ENCODE data around the gene CTBP2. TPM values are rescaled to one million over a fixed set of nuclear protein-coding genes. Genes with fewer than 3 reads are reported as not detected.

The CTBP2 gene
- total and polyA plus RNA-seq, 10 donors: 6.7 to 74.4 (median 40.1) TPM

DNA sequence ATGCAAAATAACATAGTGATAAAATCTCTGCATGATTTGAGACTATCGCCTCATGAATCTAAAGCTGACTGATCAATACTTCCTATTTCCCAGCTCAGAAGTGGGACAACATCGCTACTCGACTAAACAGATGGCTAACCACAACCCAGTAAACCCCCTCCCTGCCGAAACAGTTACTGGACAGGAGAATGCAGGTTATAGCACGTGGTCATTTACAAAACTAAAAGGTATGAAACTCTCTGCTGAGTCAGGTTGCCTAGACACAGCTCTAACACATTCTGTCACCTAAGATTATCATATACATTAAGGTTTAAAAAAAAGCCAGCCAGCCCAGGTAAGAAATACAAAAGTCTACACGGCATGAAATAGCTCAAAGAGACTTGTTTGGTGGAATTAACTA lies 64.0 kb downstream of the CTBP2 start:
- Histone ChIP-seq H3K4me3 (no peak overlapping the region), H3K27ac (no peak overlapping the region), H3K9me3 (no peaks in the 10 kb centered on the region), H3K27me3 (replicated peaks in 1 of 7) (no peaks in the 10 kb centered on the region), H3K36me3 (peaks cover 0 to 19% (median 0%) of the 10 kb centered on the region in 6 donors), H3K4me1 (peaks cover 0 to 54% (median 18%) of the 10 kb centered on the region in 6 donors)
- WGBS, 5 donors: 61 to 73% (median 69%) methylated on average over 6 of the region's 6 CpGs
- no peak for DNase-seq
- intact Hi-C loops (cut with DNase I; ENCODE audit: low total_unique reads): no loop called here
- TF ChIP-seq POLR2A (IDR thresholded peaks at IDR 0.05) (no peak), CTCF (IDR thresholded peaks at IDR 0.05 in 8 of 11, conservative IDR thresholded peaks at IDR 0.05 in 3 of 11) (no peak), POLR2AphosphoS5 (IDR thresholded peaks at IDR 0.05) (no peak)

DNA sequence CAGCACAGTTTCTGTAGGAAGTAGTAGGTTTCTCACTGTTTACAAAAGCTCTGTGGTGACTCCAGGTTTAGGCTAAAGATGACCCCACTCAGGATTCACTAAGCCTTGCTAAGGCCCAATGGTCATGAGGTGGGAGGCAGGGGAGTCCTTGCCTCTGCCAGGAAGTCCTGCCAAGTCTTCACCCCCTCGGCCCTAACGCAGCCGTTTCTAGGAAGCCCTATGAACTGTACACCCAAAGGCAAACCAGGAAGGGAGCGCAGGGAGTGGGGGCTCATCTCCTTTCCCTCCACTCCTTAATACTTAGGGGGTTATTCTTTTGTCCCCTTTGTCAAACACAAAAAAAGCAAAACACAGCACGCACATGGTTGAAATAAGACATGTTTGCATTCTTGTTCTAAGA lies 64.6 kb downstream of the CTBP2 start:
- Histone ChIP-seq H3K4me3 (no peak overlapping the region), H3K36me3 (peaks cover 0 to 19% (median 0%) of the 10 kb centered on the region in 6 donors), H3K27me3 (replicated peaks in 1 of 7) (no peaks in the 10 kb centered on the region), H3K9me3 (no peaks in the 10 kb centered on the region), H3K27ac (no peak overlapping the region), H3K4me1 (peaks cover 0 to 48% (median 13%) of the 10 kb centered on the region in 6 donors)
- WGBS, 5 donors: 65 to 76% (median 70%) methylated on average over 5 of the region's 5 CpGs
- intact Hi-C loops (cut with DNase I; ENCODE audit: low total_unique reads): no loop called here
- DNase-seq: peak; percentile 32
- no peak for TF ChIP-seq POLR2AphosphoS5 (IDR thresholded peaks at IDR 0.05)
- TF ChIP-seq CTCF (IDR thresholded peaks at IDR 0.05 in 8 of 11, conservative IDR thresholded peaks at IDR 0.05 in 3 of 11): no peak
- no peak for TF ChIP-seq POLR2A (IDR thresholded peaks at IDR 0.05)

- Histone ChIP-seq H3K4me1 (peaks cover 0 to 43% (median 11%) of the 10 kb centered on the region in 6 donors), H3K9me3 (no peaks in the 10 kb centered on the region), H3K4me3 (no peak overlapping the region), H3K27ac (no peak overlapping the region), H3K27me3 (replicated peaks in 1 of 7) (no peaks in the 10 kb centered on the region), H3K36me3 (peaks cover 0 to 19% (median 0%) of the 10 kb centered on the region in 6 donors)
- DNase-seq: peak; percentile 23
- intact Hi-C loops (cut with DNase I; ENCODE audit: low total_unique reads): no loop called here
- TF ChIP-seq CTCF (IDR thresholded peaks at IDR 0.05 in 8 of 11, conservative IDR thresholded peaks at IDR 0.05 in 3 of 11) (no peak), POLR2A (IDR thresholded peaks at IDR 0.05) (no peak), POLR2AphosphoS5 (IDR thresholded peaks at IDR 0.05) (no peak)
- 80 to 93% (median 82%) methylated on average over 6 of the region's 6 CpGs for WGBS, 5 donors
Observed at GRCh38 chr10:125095228-125095627, 65.1 kb downstream of the CTBP2 start.

- no peaks in the 10 kb centered on the region for H3K27me3 ChIP-seq (replicated peaks in 1 of 7)
- TF ChIP-seq CTCF (IDR thresholded peaks at IDR 0.05 in 8 of 11, conservative IDR thresholded peaks at IDR 0.05 in 3 of 11): no peak
- no peak for TF ChIP-seq POLR2A (IDR thresholded peaks at IDR 0.05)
- no peak for TF ChIP-seq POLR2AphosphoS5 (IDR thresholded peaks at IDR 0.05)
- H3K27ac ChIP-seq: no peak overlapping the region
- H3K36me3 ChIP-seq: peaks cover 0 to 19% (median 0%) of the 10 kb centered on the region in 6 donors
- H3K9me3 ChIP-seq: no peaks in the 10 kb centered on the region
- H3K4me3 ChIP-seq: no peak overlapping the region
- DNase-seq: peak; percentile 64
- peaks cover 0 to 44% (median 12%) of the 10 kb centered on the region in 6 donors for H3K4me1 ChIP-seq
- 47 to 85% (median 76%) methylated on average over 8 of the region's 8 CpGs for WGBS, 5 donors
- intact Hi-C loops (cut with DNase I; ENCODE audit: low total_unique reads): no loop called here
Observed at GRCh38 chr10:125094806-125095205, 65.6 kb downstream of the CTBP2 start.

All from spleen (tissue), 11 donors.